AG04449 (cell line): ENCODE measurements around the gene B3GALT2.

Experiments
- CTCF ChIA-PET: fragments of 350-600 bp; formaldehyde crosslinking; extraction: SDS; loops from one replicate; lab custom pipeline; 2021; ENCODE audit warnings: antibody characterized with exemption; lab: Yijun Ruan, JAX
- POLR2A ChIA-PET: fragments of 400-600, 350-600 bp; formaldehyde crosslinking; extraction: SDS; loops from one replicate; lab custom pipeline; 2020; ENCODE audit warnings: antibody characterized with exemption, inconsistent platforms; lab: Yijun Ruan, JAX
- DNase-seq: peaks from one replicate; pipeline ENCODE4 v3.0.0-alpha.2; 2010; ENCODE audit warnings: low read depth, low spot score
- H3K4me3 ChIP-seq: 2 replicates; pipeline ENCODE4 v1.5.1; 2011; ENCODE audit warnings: low read depth, mild to moderate bottlenecking, control low read depth, low read length
- TF ChIP-seq, protein P1 (sequence below): IDR thresholded peaks from one replicate; pipeline ENCODE4 v1.5.1; 2011; ENCODE audit warnings: mild to moderate bottlenecking, moderate library complexity, low read length, control low read depth, inconsistent platforms; ENCODE audit not compliant: insufficient read depth; ENCODE audit errors: missing control alignments

The B3GALT2 gene

DNA sequence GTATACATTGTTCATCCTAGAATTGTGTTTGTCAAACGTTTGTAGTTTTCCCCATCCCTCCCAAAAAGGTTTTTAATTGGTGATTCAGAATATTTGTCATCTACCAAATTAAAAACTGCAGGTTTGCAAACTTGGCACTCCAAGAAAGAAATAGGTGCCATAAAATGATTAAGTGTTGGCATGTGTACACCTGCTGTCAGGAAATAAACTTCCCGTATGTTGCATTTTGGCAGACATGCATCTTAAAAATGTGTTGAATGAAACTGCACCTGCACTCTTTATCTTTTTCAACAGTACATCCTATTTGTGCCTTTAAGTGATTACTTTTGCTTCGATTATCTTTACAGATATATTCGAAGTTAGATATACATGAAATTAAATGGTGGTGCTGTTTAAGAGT, 7.3 kb downstream of the B3GALT2 start:
- no peak overlapping the region for H3K4me3 ChIP-seq
- TF ChIP-seq, protein P1, sequence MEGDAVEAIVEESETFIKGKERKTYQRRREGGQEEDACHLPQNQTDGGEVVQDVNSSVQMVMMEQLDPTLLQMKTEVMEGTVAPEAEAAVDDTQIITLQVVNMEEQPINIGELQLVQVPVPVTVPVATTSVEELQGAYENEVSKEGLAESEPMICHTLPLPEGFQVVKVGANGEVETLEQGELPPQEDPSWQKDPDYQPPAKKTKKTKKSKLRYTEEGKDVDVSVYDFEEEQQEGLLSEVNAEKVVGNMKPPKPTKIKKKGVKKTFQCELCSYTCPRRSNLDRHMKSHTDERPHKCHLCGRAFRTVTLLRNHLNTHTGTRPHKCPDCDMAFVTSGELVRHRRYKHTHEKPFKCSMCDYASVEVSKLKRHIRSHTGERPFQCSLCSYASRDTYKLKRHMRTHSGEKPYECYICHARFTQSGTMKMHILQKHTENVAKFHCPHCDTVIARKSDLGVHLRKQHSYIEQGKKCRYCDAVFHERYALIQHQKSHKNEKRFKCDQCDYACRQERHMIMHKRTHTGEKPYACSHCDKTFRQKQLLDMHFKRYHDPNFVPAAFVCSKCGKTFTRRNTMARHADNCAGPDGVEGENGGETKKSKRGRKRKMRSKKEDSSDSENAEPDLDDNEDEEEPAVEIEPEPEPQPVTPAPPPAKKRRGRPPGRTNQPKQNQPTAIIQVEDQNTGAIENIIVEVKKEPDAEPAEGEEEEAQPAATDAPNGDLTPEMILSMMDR, result no peak
- POLR2A ChIA-PET, result no interaction called here
- CTCF ChIA-PET, result no interaction called here
- DNase-seq, result no peak

DNA sequence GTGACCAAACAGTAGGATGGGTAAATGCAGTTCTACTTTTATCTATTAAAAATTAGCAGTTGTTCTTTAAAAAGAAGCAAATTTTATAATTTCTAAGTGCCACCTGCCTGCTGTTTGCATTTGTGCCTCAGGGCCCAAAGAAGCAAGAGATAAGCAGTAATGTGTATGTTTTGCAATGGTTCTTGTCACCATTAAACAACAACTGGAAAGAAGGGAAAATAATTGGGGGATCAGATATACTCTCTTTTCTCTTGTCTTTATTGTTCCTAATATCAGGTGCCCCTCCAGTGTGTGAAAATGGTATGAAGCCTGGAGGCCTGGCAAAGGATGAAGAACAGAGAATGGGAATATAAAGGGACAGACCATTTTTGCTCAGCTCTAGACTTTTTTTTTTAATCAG, 9.6 kb downstream of the B3GALT2 start:
- TF ChIP-seq, protein P1, result no peak
- ChIA-PET CTCF (no interaction called here), POLR2A (no interaction called here)
- no peak overlapping the region for H3K4me3 ChIP-seq
- no peak for DNase-seq

DNA sequence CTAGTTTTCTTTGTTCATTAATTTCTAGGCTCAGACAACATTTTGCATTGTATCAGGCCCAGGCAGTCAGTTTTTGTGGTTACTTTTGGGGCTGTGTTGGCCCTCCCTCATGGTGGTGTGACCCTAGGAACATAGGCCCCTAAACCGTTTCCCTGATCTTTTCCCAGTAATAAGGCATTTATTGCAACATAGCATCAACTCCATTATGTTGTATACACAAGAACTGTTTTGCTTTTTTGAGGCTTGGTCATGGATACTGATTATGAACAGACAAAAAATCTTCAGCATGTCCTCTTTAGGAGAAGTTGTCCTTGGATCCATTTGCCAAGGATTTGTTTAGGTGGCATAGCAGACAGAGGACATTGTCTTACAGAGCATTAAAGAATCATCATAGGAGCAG, 10.3 kb downstream of the B3GALT2 start:
- no peak overlapping the region for H3K4me3 ChIP-seq
- ChIA-PET CTCF (no interaction called here), POLR2A (no interaction called here)
- no peak for DNase-seq
- TF ChIP-seq, protein P1, result no peak

DNA sequence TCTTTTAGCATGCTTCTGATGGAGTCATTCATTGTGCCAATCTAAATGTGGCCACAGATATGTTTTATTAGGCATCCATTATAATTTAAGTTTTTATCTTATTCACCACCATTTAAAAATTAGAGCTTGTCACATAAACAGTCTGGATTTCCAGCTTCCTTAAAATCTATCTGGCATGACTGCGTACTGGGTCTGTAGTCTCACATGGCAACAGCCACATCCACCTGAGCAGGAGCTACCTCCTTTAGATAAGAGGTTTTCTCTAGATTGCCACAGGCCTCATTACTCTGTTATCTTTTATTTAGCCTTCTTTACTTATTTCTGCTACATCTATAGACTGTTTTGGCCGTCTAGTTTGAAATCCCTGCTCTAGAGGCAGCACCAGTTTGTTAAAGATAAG, 29.1 kb downstream of the B3GALT2 start:
- ChIA-PET CTCF (interaction anchor here (1.6 kb wide), 1 partner anchor 14 kb away, joined by 6 read pairs; no protein-coding TSS in a partner anchor), POLR2A (no interaction called here)
- H3K4me3 ChIP-seq, result no peak overlapping the region
- no peak for DNase-seq
- TF ChIP-seq, protein P1, result no peak

DNA sequence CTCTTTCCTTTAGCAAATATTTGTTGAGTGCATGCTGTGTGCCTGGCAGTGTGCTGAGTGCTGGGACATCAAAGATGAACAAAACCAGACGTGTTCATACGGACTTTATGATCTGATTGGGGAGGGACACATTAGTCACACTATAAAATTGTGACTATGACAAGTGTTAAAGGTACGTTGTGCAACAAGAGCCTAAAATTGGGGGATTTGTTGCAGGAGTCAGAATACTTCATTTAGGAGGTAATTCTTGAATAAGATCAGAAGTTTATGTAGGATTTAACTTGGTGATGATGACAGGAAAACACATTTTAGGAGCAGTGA, 29.6 kb downstream of the B3GALT2 start:
- H3K4me3 ChIP-seq, result no peak overlapping the region
- TF ChIP-seq, protein P1, result no peak
- ChIA-PET CTCF (interaction anchor here (1.6 to 3.0 kb wide), 2 partner anchors 14 kb away, joined by 6 to 12 read pairs; no protein-coding TSS in a partner anchor), POLR2A (no interaction called here)
- DNase-seq, result no peak

DNA sequence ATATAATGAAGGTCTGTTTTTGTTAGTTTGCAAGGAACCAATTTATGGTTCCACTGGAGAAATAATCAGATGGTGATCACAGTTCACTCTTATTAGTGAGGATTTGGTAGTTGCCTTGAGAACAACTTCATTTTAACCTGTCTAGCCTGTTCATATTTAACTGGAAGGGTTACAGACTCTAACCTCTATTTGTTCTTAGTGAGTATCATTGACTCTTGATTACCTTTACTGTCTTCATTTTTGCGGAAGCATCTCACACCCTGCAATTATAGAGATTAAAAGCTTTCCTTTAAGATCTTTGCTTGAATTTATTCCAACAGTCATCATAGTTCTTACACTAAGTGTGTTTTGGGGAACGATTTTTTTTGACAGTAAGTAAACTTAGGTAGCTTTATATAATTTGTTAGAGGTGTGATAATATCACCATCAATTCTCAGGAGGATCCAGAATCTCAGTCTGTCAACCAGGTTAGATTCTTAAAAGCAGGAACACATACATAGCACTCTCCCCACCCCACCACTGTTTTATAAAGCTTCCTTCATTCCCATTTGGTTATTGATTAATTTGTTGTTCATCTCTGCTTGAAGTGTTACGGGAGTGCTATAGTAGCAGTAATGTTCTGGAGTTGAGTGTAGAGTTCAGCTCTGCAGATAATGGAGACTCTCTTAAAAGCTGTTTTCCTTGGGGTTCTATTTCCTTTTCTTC, 30.1 kb downstream of the B3GALT2 start:
- TF ChIP-seq, protein P1, result no peak
- no peak for DNase-seq
- ChIA-PET CTCF (interaction anchor here (3.0 kb wide), 1 partner anchor 13 kb away, joined by 12 read pairs; no protein-coding TSS in a partner anchor), POLR2A (interaction anchor here (0.6 kb wide), 1 partner anchor 53 kb away, joined by 3 read pairs; no protein-coding TSS in a partner anchor)
- no peak overlapping the region for H3K4me3 ChIP-seq
